Prostate gland (tissue), 2 donors: ENCODE measurements around the gene WASHC4.

Experiments used
- CTCF ChIP-seq, 4 experiments: fragments of 200-600 bp in 2 of 4; fragments of 450-650 bp in 2 of 4; sonication (generic) in 2 of 4; IDR thresholded peaks; 1 replicate in 3 of 4; 2 replicates in 1 of 4; pipeline ENCODE4 v1.5.1; 2016 to 2019; ENCODE audit warnings: antibody characterized with exemption in 4 of 4, mild to moderate bottlenecking in 2 of 4, moderate library complexity in 2 of 4
- POLR2AphosphoS5 ChIP-seq: sonication (generic); formaldehyde crosslinking; IDR thresholded peaks from one replicate; pipeline ENCODE4 v1.6.1; 2017; ENCODE audit warnings: antibody characterized with exemption

GRCh38 chr12:105189293-105189692 is 81.8 kb downstream of the WASHC4 start:
- TF ChIP-seq CTCF (IDR thresholded peaks at IDR 0.05) (no peak), POLR2AphosphoS5 (no peak)
